GM06990 (cell line): ENCODE data around the gene SLC12A7.

Experiments
- DNase-seq: peaks from one replicate; pipeline ENCODE4 v3.0.0-alpha.2; 2011; ENCODE audit not compliant: insufficient read length; ENCODE audit errors: extremely low read depth
- H3K27me3 ChIP-seq: replicated peaks from 2 replicates; pipeline ENCODE4 v1.6.0; 2011; ENCODE audit warnings: low read length; ENCODE audit not compliant: control insufficient read depth, insufficient read depth
- H3K36me3 ChIP-seq: 2 replicates; pipeline ENCODE4 v1.5.1; 2011; ENCODE audit warnings: low read length; ENCODE audit not compliant: control insufficient read depth, insufficient read depth
- H3K4me3 ChIP-seq: replicated peaks from 2 replicates; pipeline ENCODE4 v1.5.1; 2011; ENCODE audit warnings: low read depth, mild to moderate bottlenecking, control low read depth, low read length
- CTCF ChIP-seq: IDR thresholded peaks from 2 replicates; pipeline ENCODE4 v1.5.1; 2011; ENCODE audit warnings: low read length, control low read depth, mild to moderate bottlenecking, inconsistent platforms; ENCODE audit not compliant: insufficient read depth, poor library complexity, severe bottlenecking

Gene SLC12A7

GRCh38 chr5:1048162-1048721 is 63.6 kb downstream of the SLC12A7 start:
- H3K4me3 ChIP-seq = no peak overlapping the region
- TF ChIP-seq CTCF = no peak
- H3K27me3 ChIP-seq = no peaks in the 10 kb centered on the region; the same call in 1 of the 2 replicates
- no peaks in the 10 kb centered on the region for H3K36me3 ChIP-seq
- DNase-seq = no peak

GRCh38 chr5:1047332-1047965 is 64.4 kb downstream of the SLC12A7 start:
- Histone ChIP-seq H3K4me3 (no peak overlapping the region), H3K36me3 (no peaks in the 10 kb centered on the region), H3K27me3 (no peaks in the 10 kb centered on the region)
- no peak for TF ChIP-seq CTCF
- DNase-seq = no peak

GRCh38 chr5:1045960-1046560 is 65.8 kb downstream of the SLC12A7 start:
- no peaks in the 10 kb centered on the region for H3K27me3 ChIP-seq
- no peak for DNase-seq
- H3K36me3 ChIP-seq = no peaks in the 10 kb centered on the region
- TF ChIP-seq CTCF = no peak
- no peak overlapping the region for H3K4me3 ChIP-seq

DNA sequence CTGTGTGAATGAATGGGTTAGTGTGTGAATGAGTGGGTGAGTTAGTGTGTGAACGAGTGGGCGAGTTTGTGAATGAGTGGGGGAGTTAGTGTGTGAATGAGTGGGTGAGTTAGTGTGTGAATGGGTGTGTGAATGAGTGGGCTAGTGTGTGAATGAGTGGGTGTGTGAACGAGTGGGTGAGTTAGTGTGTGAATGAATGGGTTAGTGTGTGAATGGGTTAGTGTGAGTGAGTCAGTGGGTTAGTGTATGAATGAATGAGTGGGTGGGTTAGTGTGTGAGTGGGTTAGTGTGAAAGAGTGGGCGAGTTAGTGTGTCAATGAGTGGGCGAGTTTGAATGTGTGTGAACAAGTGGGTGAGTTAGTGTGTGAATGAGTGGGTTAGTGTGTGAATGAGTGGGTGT is 67.7 kb downstream of the SLC12A7 start:
- DNase-seq = no peak
- no peaks in the 10 kb centered on the region for H3K36me3 ChIP-seq
- no peaks in the 10 kb centered on the region for H3K27me3 ChIP-seq
- TF ChIP-seq CTCF = no peak
- H3K4me3 ChIP-seq = no peak overlapping the region

- no peak for DNase-seq
- Histone ChIP-seq H3K36me3 (no peaks in the 10 kb centered on the region), H3K27me3 (no peaks in the 10 kb centered on the region), H3K4me3 (no peak overlapping the region)
- TF ChIP-seq CTCF = no peak
These were observed 68.5 kb downstream of the SLC12A7 start for GRCh38 chr5:1043327-1043726.
